MM.1S (cell line): ENCODE data around the gene SLC9C1.

Source experiments
- DNase-seq: peaks from one replicate; pipeline ENCODE4 v3.0.0-alpha.2; 2015
- H2AFZ ChIP-seq: fragments of 300-600 bp; sonication (generic); 2 replicates; pipeline ENCODE4 v1.6.0; 2016; ENCODE audit warnings: antibody characterized with exemption, low read length
- H3F3A ChIP-seq: fragments of 300-600 bp; sonication (generic); 2 replicates; pipeline ENCODE4 v1.6.1; 2016; ENCODE audit warnings: mild to moderate bottlenecking, antibody characterized with exemption, low read length, moderate library complexity, mixed read lengths; ENCODE audit not compliant: insufficient read depth
- H3K27ac ChIP-seq: fragments of 300-600 bp; sonication (generic); 2 replicates; pipeline ENCODE4 v1.5.1; 2016; ENCODE audit warnings: mild to moderate bottlenecking, low read length
- H3K27me3 ChIP-seq: fragments of 300-600 bp; sonication (generic); replicated peaks from 2 replicates; pipeline ENCODE4 v1.6.0; 2016; ENCODE audit warnings: low read length; ENCODE audit not compliant: insufficient read depth
- H3K36me3 ChIP-seq: fragments of 300-600 bp; sonication (generic); replicated peaks from 2 replicates; pipeline ENCODE4 v1.6.1; 2016; ENCODE audit warnings: mild to moderate bottlenecking, low read length, mixed read lengths; ENCODE audit not compliant: insufficient read depth
- H3K4me1 ChIP-seq: fragments of 300-600 bp; sonication (generic); 2 replicates; pipeline ENCODE4 v1.6.1; 2016; ENCODE audit warnings: low read length, mixed read lengths
- H3K4me2 ChIP-seq: fragments of 300-600 bp; sonication (generic); 2 replicates; pipeline ENCODE4 v1.6.0; 2016; ENCODE audit warnings: low read depth, low read length
- H3K4me3 ChIP-seq: fragments of 300-600 bp; sonication (generic); 2 replicates; pipeline ENCODE4 v1.5.1; 2016; ENCODE audit warnings: low read length, mixed read lengths
- H3K79me2 ChIP-seq: fragments of 300-600 bp; sonication (generic); 2 replicates; pipeline ENCODE4 v1.6.1; 2016; ENCODE audit warnings: mixed run types, low read length, mixed read lengths
- H3K9ac ChIP-seq: fragments of 300-600 bp; sonication (generic); 2 replicates; pipeline ENCODE4 v1.6.1; 2016; ENCODE audit warnings: low read length, mixed read lengths
- H3K9me2 ChIP-seq: fragments of 300-600 bp; sonication (generic); replicated peaks from 2 replicates; pipeline ENCODE4 v1.6.1; 2016; ENCODE audit warnings: mild to moderate bottlenecking, low read length, mixed read lengths; ENCODE audit not compliant: insufficient read depth
- H3K9me3 ChIP-seq: fragments of 300-600 bp; sonication (generic); replicated peaks from 2 replicates; pipeline ENCODE4 v1.6.1; 2016; ENCODE audit warnings: mild to moderate bottlenecking, low read length, mixed read lengths; ENCODE audit not compliant: insufficient read depth
- H4K20me1 ChIP-seq: fragments of 300-600 bp; sonication (generic); 2 replicates; pipeline ENCODE4 v1.6.1; 2016; ENCODE audit warnings: mild to moderate bottlenecking, low read length, moderate library complexity, mixed read lengths; ENCODE audit not compliant: insufficient read depth
- CTCF ChIP-seq: fragments of 300-600 bp; sonication (generic); IDR thresholded peaks from 2 replicates; pipeline ENCODE4 v1.5.1; 2016; ENCODE audit warnings: antibody characterized with exemption, low read length, mixed read lengths
- EZH2 ChIP-seq: fragments of 300-600 bp; sonication (generic); optimal IDR thresholded peaks from 2 replicates; pipeline ENCODE3; 2017; ENCODE audit warnings: low read depth, mild to moderate bottlenecking, antibody characterized with exemption, low read length, mixed read lengths
- EZH2phosphoT487 ChIP-seq: fragments of 300-600 bp; sonication (generic); IDR thresholded peaks from 2 replicates; pipeline ENCODE4 v1.6.1; 2018; ENCODE audit warnings: antibody characterized with exemption, low read length

SLC9C1 gene

DNA sequence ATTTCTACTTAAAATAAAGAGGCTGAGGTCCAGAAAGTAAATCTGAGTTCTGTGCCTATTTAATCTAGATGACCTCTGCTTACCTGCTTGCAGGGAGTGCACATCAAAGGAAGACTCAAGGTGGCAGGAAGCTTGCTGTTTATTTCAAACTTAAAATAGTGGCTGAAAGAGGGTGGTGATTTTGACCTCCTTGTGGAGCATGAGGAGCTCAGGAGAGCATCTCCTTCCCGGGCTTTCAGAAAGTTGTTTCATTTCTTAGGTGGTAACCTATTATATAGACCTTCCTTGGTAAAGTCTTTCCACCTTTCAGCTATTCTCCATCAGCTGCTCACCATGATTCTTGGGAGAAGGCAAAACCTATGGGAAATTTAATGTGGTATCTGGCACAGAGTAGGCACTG, 161.5 kb downstream of the SLC9C1 start:
- TF ChIP-seq EZH2phosphoT487 (no peak), CTCF (no peak)
- Histone ChIP-seq H3K4me3 (peak overlapping the region; percentile 68), H3K36me3 (no peaks in the 10 kb centered on the region), H2AFZ (peak overlapping the region; percentile 2), H3K9me3 (no peaks in the 10 kb centered on the region), H3K9me2 (no peaks in the 10 kb centered on the region), H3K27ac (peak overlapping the region; percentile 94), H3K9ac (peak overlapping the region; percentile 80), H3K4me2 (peak overlapping the region; percentile 88), H3K4me1 (peaks cover 78% of the 10 kb centered on the region), H3F3A (peaks cover 64% of the 10 kb centered on the region), H3K79me2 (peaks cover 34% of the 10 kb centered on the region), H3K27me3 (no peaks in the 10 kb centered on the region), H4K20me1 (no peaks in the 10 kb centered on the region)
- peak; percentile 54 for DNase-seq

GRCh38 chr3:112132088-112132487, 161.9 kb downstream of the SLC9C1 start:
- H3K27me3 ChIP-seq = no peaks in the 10 kb centered on the region
- H3K4me1 ChIP-seq = peaks cover 78% of the 10 kb centered on the region
- peak overlapping the region; percentile 80 for H3K9ac ChIP-seq
- peaks cover 67% of the 10 kb centered on the region for H3F3A ChIP-seq
- H3K4me2 ChIP-seq = peak overlapping the region; percentile 88
- H3K27ac ChIP-seq = peak overlapping the region; percentile 94
- TF ChIP-seq EZH2 (no peak), CTCF (no peak), EZH2phosphoT487 (no peak)
- no peaks in the 10 kb centered on the region for H3K9me2 ChIP-seq
- H4K20me1 ChIP-seq = no peaks in the 10 kb centered on the region
- H3K36me3 ChIP-seq = no peaks in the 10 kb centered on the region
- no peaks in the 10 kb centered on the region for H3K9me3 ChIP-seq
- H3K4me3 ChIP-seq = peak overlapping the region; percentile 68
- H2AFZ ChIP-seq = no peak overlapping the region
- no peak for DNase-seq
- peaks cover 37% of the 10 kb centered on the region for H3K79me2 ChIP-seq

DNA sequence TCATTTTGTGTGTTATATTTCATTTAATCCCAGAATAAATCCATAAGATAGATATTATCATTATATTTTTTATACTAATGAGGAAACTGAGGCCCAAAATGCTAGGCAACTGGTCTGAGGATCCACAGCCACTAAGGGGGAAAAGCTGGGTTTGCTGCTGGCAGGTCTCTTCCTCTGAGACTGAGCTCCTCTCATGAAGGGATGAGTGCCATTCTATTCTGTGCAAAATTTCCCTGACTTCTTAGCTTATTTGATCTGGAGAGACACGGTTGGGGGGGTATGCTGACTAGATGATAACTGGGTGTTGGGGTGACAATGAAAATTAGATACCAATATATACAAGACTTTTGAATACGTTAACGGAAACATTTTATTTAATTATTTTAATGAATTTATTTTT, 162.9 kb downstream of the SLC9C1 start:
- no peak overlapping the region for H2AFZ ChIP-seq
- no peak overlapping the region for H3K27ac ChIP-seq
- H3K27me3 ChIP-seq = no peaks in the 10 kb centered on the region
- no peak overlapping the region for H3K9ac ChIP-seq
- no peaks in the 10 kb centered on the region for H4K20me1 ChIP-seq
- DNase-seq = no peak
- H3K36me3 ChIP-seq = no peaks in the 10 kb centered on the region
- H3K4me1 ChIP-seq = peaks cover 78% of the 10 kb centered on the region
- peaks cover 45% of the 10 kb centered on the region for H3K79me2 ChIP-seq
- H3F3A ChIP-seq = peaks cover 74% of the 10 kb centered on the region
- TF ChIP-seq EZH2phosphoT487 = no peak
- no peak for TF ChIP-seq CTCF
- no peak for TF ChIP-seq EZH2
- H3K9me2 ChIP-seq = no peaks in the 10 kb centered on the region
- no peaks in the 10 kb centered on the region for H3K9me3 ChIP-seq
- H3K4me3 ChIP-seq = 0 out of 2 replicates have a peak overlapping the region, but pooled peaks have one; percentile 14
- peak overlapping the region; percentile 88; the same call in 1 of the 2 replicates for H3K4me2 ChIP-seq
